GM18870 (cell line): Measurements from ENCODE around the gene EPAS1.

ENCODE experiments used
- ATAC-seq: cut with Tn5 transposase; IDR thresholded peaks from one replicate; pipeline ENCODE4 v1.9.1; 2021; ENCODE audit warnings: moderate library complexity; ENCODE audit not compliant: unreplicated experiment

Gene EPAS1

GRCh38 chr2:46337208-46337994, 40.2 kb downstream of the EPAS1 start:
- no peak for ATAC-seq

- no peak for ATAC-seq
Observed at GRCh38 chr2:46338674-46339073, 41.5 kb downstream of the EPAS1 start.

GRCh38 chr2:46339200-46339599, 42.0 kb downstream of the EPAS1 start:
- ATAC-seq, result no peak

GRCh38 chr2:46339676-46340459, 42.7 kb downstream of the EPAS1 start:
- no peak for ATAC-seq

- no peak for ATAC-seq
Observed at GRCh38 chr2:46340740-46341420, 43.7 kb downstream of the EPAS1 start.

- no peak for ATAC-seq
Observed at GRCh38 chr2:46342566-46343315, 45.5 kb downstream of the EPAS1 start.

GRCh38 chr2:46344706-46345105, 47.5 kb downstream of the EPAS1 start:
- ATAC-seq, result no peak

- ATAC-seq, result no peak
Observed at GRCh38 chr2:46345775-46346174, 48.6 kb downstream of the EPAS1 start.

- ATAC-seq, result no peak
Observed at GRCh38 chr2:46346719-46347118, 49.5 kb downstream of the EPAS1 start.

- ATAC-seq, result no peak
Observed at GRCh38 chr2:46347648-46348280, 50.6 kb downstream of the EPAS1 start.

GRCh38 chr2:46349115-46349547, 51.9 kb downstream of the EPAS1 start:
- no peak for ATAC-seq

GRCh38 chr2:46350029-46350689, 53.0 kb downstream of the EPAS1 start:
- no peak for ATAC-seq

GRCh38 chr2:46351098-46351749, 54.0 kb downstream of the EPAS1 start:
- no peak for ATAC-seq

GRCh38 chr2:46351750-46352138, 54.5 kb downstream of the EPAS1 start:
- no peak for ATAC-seq

GRCh38 chr2:46352621-46353020, 55.4 kb downstream of the EPAS1 start:
- no peak for ATAC-seq

- ATAC-seq, result no peak
Observed at GRCh38 chr2:46353509-46353908, 56.3 kb downstream of the EPAS1 start.

GRCh38 chr2:46355756-46356155, 58.5 kb downstream of the EPAS1 start:
- no peak for ATAC-seq

GRCh38 chr2:46356991-46357390, 59.8 kb downstream of the EPAS1 start:
- ATAC-seq, result no peak

- no peak for ATAC-seq
Observed at GRCh38 chr2:46358713-46359112, 61.5 kb downstream of the EPAS1 start.
